Panc1 (cell line): ENCODE results near the gene RANBP3. TPM values are rescaled to one million over a fixed set of nuclear protein-coding genes. Genes with fewer than 3 reads are reported as not detected.

Experiments used
- ATAC-seq: fragments of 200-7000 bp; cut with Tn5 transposase; 2 replicates; pipeline ENCODE4 v1.9.1; 2020; ENCODE audit warnings: mild to moderate bottlenecking, moderate library complexity
- BruUV-seq: library from RNA; stranded (reverse); fragments of 400-500 nt; replicated peaks from 2 replicates; lab custom pipeline; 2021; lab: Mats Ljungman, UMichigan
- CTCF ChIA-PET: fragments of 300-600 bp; sonication (Branson Sonifier 250); formaldehyde crosslinking; loops from one replicate; lab custom pipeline; 2022; ENCODE audit warnings: antibody characterized with exemption; lab: Charles Lee
- POLR2A ChIA-PET: fragments of 300-600 bp; sonication (Branson Sonifier 250); formaldehyde crosslinking; loops from one replicate; lab custom pipeline; 2022; ENCODE audit warnings: antibody characterized with exemption; lab: Charles Lee
- DNase-seq: peaks from one replicate; pipeline ENCODE4 v3.0.0-alpha.2; 2010; ENCODE audit warnings: low read depth, low spot score
- H3K27ac ChIP-seq: 2 replicates; pipeline ENCODE4 v1.5.1; 2011; ENCODE audit warnings: mild to moderate bottlenecking, low read length, inconsistent platforms
- H3K27me3 ChIP-seq: fragments of 200-500 bp; sonication (Bioruptor generic); 2 replicates; pipeline ENCODE4 v1.6.0; 2014; ENCODE audit warnings: low read length, inconsistent platforms; ENCODE audit not compliant: control insufficient read depth, insufficient read depth
- H3K36me3 ChIP-seq: fragments of 200-500 bp; sonication (Bioruptor generic); 2 replicates; pipeline ENCODE4 v1.5.1; 2014; ENCODE audit warnings: inconsistent platforms, mild to moderate bottlenecking, low read length, moderate library complexity; ENCODE audit not compliant: control insufficient read depth, insufficient read depth
- H3K4me1 ChIP-seq: 2 replicates; pipeline ENCODE4 v1.5.1; 2011; ENCODE audit warnings: inconsistent platforms, mild to moderate bottlenecking, low read length, moderate library complexity; ENCODE audit not compliant: control insufficient read depth, insufficient read depth
- H3K4me3 ChIP-seq, 2 experiments: 2 replicates each; pipeline ENCODE4 v1.5.1; 2011 to 2012; ENCODE audit warnings: low read depth in 2 of 2, low read length in 2 of 2, mild to moderate bottlenecking in 2 of 2, inconsistent platforms in 1 of 2, moderate library complexity in 1 of 2
- H3K9me3 ChIP-seq: fragments of 200-500 bp; sonication (Bioruptor generic); 2 replicates; pipeline ENCODE4 v1.5.1; 2014; ENCODE audit warnings: low read depth, mild to moderate bottlenecking, inconsistent platforms, low read length, moderate library complexity; ENCODE audit not compliant: control insufficient read depth, insufficient read depth
- CTCF ChIP-seq: fragments of 450-650 bp; IDR thresholded peaks from 2 replicates; pipeline ENCODE4 v1.5.1; 2017; ENCODE audit warnings: mild to moderate bottlenecking
- POLR2AphosphoS5 ChIP-seq: IDR thresholded peaks from 2 replicates; pipeline ENCODE4 v1.6.1; 2012; ENCODE audit warnings: mild to moderate bottlenecking, low read depth, low read length, moderate library complexity
- REST ChIP-seq, 2 experiments: IDR thresholded peaks; 2 replicates each; pipeline ENCODE4 v1.6.1; 2011 to 2012; ENCODE audit warnings: low read depth in 2 of 2, control low read depth in 1 of 2, low read length in 1 of 2, mild to moderate bottlenecking in 1 of 2, moderate library complexity in 1 of 2; ENCODE audit not compliant: insufficient read depth in 1 of 2
- SIN3A ChIP-seq: IDR thresholded peaks from 2 replicates; pipeline ENCODE4 v1.6.1; 2012; ENCODE audit warnings: low read depth, mild to moderate bottlenecking, low read length, moderate library complexity, borderline replicate concordance; ENCODE audit not compliant: insufficient read depth
- TCF7L2 ChIP-seq: IDR thresholded peaks from 2 replicates; pipeline ENCODE4 v1.6.1; 2011; ENCODE audit warnings: mild to moderate bottlenecking, low read depth, low read length, inconsistent platforms
- in situ Hi-C: cut with HindIII; loops from 2 replicates; pipeline ENCODE4 v1.10.0; 2016; ENCODE audit warnings: low sequenced_read_pairs, low pct_unique_long_range_greater_than_20kb
- intact Hi-C: fragments of 100-400 bp; cut with micrococcal nuclease; formaldehyde crosslinking; loops from one replicate; pipeline ENCODE4 v1.10.0; 2022; ENCODE audit not compliant: unreplicated experiment
- total RNA-seq: library from RNA; stranded (reverse); gene quantifications from one replicate; pipeline ENCODE4 v1.2.1, GENCODE V29; 2021; ENCODE audit not compliant: unreplicated experiment

Gene RANBP3
- total RNA-seq, 1 experiment from 2014 or later = 54.6 TPM

GRCh38 chr19:5993648-5994358 is 15.9 kb upstream of the RANBP3 start:
- H3K27ac ChIP-seq = no peak overlapping the region
- TF ChIP-seq TCF7L2 = no peak
- no peak for TF ChIP-seq SIN3A
- no peak for TF ChIP-seq REST (IDR thresholded peaks at IDR 0.05; ENCODE audit: insufficient read depth in 1 of 2, low read depth in 2 of 2, low read length in 1 of 2)
- TF ChIP-seq POLR2AphosphoS5 = no peak
- TF ChIP-seq CTCF = no peak
- intact Hi-C loops (no loop called here), in situ Hi-C loops (no loop called here)
- H3K4me1 ChIP-seq = peaks cover 5% of the 10 kb centered on the region; the same call in 1 of the 2 replicates
- no peak for ATAC-seq
- H3K27me3 ChIP-seq = no peaks in the 10 kb centered on the region
- POLR2A ChIA-PET = no interaction called here
- no peak overlapping the region for H3K4me3 ChIP-seq
- no peak for DNase-seq
- no peaks in the 10 kb centered on the region for H3K36me3 ChIP-seq
- BruUV-seq = no TSS peak
- no peaks in the 10 kb centered on the region for H3K9me3 ChIP-seq
- CTCF ChIA-PET = no interaction called here

- no peaks in the 10 kb centered on the region for H3K9me3 ChIP-seq
- intact Hi-C loops = no loop called here
- BruUV-seq = no TSS peak
- no peak overlapping the region for H3K4me3 ChIP-seq
- H3K36me3 ChIP-seq = no peaks in the 10 kb centered on the region
- H3K4me1 ChIP-seq = peaks cover 5% of the 10 kb centered on the region; the same call in 1 of the 2 replicates
- TF ChIP-seq SIN3A (no peak), REST (IDR thresholded peaks at IDR 0.05; ENCODE audit: insufficient read depth in 1 of 2, low read depth in 2 of 2, low read length in 1 of 2) (no peak), CTCF (no peak), TCF7L2 (no peak), POLR2AphosphoS5 (no peak)
- H3K27ac ChIP-seq = no peak overlapping the region
- ATAC-seq (no peak), DNase-seq (no peak)
- CTCF ChIA-PET = no interaction called here
- no peaks in the 10 kb centered on the region for H3K27me3 ChIP-seq
- POLR2A ChIA-PET = no interaction called here
- in situ Hi-C loops = no loop called here
These were observed 15.3 kb upstream of the RANBP3 start for GRCh38 chr19:5993201-5993600.
